Measurements from ENCODE around the gene SNRPD1. TPM values are rescaled to one million over a fixed set of nuclear protein-coding genes. Genes with fewer than 3 reads are reported as not detected.

SNRPD1 gene
- total and polyA plus RNA-seq, 2 of the 8 experiments (the other 6 are each of a cell fraction or from before 2014, with no cell fraction given): 59.6 to 180 TPM

DNA sequence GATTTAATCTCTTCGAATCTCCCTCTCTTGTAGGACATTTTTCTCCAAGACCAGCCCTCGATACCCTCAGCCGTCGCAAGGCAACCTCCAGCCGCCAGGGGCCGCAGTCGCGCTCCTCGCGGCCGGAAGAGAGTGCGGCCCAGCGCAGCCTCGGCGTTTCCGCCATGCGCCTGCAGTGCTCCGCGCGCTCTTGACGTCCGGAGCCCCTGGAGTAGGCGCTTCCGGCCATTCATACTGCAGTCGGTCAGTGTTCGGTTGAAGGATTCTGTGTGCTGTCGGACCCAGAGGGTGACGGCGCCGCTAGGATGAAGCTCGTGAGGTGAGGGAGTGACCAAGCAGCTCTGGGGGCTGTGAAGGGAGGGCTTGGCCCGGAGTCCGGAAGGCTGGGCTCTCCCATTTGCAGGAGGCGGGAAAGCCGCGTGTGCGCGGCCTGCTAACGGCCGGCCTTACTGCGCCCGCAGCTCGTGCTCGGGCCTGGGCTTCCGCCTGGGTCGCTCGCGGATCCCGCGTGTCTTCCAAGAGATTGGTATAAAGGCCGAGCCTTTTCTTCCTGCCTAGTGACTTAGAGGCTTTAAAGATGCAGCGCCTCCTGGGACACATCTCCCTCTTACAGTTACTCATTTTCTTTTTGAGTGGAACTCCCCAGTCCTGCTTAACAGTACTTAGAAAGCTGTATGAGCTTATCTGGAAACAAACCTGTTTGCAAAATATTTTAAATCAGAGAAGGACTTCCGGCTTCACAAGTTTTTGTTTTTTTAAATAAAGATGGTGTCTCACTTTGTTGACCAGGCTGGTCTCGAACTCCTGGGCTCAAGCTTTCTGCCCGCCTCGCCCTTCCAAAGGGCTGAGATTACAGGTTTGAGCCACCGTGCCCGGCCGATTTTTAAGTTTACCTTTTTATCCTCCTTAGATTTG is at the start of gene SNRPD1 (continued):
- TF ChIP-seq NANOG (IDR thresholded peaks at IDR 0.05; ENCODE audit: insufficient read depth, low read depth, low read length, poor library complexity, severe bottlenecking) (no peak), POU5F1 (IDR thresholded peaks at IDR 0.05; ENCODE audit: low read depth, low read length) (no peak)

Measured in H1 (cell line).